ENCODE measurements around the gene HIPK4. TPM values are rescaled to one million over a fixed set of nuclear protein-coding genes. Genes with fewer than 3 reads are reported as not detected.

Gene HIPK4
- total and polyA plus RNA-seq, 9 of the 15 experiments (the other 6 are each of a cell fraction or from before 2014, with no cell fraction given) = 0.06 to 0.09 TPM; not detected in 7

DNA sequence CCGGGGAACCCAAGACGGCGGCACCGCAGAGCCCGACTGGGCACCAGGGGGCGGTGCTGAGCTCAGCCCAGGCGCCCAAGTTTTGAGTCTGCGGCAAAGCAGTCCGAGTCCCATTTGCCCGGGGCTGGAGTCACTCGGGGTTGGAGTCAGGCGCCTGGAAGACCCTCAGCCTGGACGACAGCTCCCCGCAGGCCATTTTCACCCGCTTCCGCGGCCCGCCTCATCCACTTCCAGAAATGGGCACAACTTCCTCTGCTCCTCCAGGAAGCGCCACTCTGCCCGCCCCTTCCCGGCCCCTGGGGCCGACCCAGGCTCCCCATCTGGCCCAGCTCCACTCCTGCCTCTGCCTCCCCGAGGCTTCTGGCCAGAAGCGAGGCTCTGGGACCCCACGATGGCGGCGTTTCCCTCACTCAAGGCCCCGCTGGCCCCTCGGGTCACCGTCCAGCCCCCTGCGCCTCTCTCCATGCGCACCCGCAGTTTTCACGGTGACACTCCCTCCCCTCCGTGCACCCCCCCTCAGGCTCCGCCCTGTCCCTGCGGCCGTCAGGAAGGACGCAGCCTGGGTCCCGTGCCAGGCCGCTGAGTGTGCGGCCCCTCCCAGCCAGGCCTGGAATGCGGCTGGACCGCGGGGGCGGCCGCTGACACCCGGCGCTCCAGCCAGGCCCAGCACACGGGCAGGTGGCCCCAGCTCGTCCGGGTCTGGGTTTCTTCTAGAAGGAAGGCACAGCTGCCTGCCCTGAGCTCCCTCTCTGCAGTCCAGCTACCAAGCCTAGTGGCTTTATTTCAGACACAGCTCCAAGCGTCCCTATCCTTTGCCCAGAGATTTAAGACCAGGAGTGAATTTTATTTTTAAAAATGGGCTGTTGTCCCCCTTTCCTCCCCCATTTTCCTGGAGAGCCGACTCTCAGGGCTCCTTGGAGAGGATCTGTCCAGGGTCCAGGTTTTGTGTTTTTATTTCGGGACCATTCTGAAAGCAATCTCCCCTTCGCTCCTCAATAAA, 31.1 kb upstream of the HIPK4 start (continued):
- TF ChIP-seq, protein P1, sequence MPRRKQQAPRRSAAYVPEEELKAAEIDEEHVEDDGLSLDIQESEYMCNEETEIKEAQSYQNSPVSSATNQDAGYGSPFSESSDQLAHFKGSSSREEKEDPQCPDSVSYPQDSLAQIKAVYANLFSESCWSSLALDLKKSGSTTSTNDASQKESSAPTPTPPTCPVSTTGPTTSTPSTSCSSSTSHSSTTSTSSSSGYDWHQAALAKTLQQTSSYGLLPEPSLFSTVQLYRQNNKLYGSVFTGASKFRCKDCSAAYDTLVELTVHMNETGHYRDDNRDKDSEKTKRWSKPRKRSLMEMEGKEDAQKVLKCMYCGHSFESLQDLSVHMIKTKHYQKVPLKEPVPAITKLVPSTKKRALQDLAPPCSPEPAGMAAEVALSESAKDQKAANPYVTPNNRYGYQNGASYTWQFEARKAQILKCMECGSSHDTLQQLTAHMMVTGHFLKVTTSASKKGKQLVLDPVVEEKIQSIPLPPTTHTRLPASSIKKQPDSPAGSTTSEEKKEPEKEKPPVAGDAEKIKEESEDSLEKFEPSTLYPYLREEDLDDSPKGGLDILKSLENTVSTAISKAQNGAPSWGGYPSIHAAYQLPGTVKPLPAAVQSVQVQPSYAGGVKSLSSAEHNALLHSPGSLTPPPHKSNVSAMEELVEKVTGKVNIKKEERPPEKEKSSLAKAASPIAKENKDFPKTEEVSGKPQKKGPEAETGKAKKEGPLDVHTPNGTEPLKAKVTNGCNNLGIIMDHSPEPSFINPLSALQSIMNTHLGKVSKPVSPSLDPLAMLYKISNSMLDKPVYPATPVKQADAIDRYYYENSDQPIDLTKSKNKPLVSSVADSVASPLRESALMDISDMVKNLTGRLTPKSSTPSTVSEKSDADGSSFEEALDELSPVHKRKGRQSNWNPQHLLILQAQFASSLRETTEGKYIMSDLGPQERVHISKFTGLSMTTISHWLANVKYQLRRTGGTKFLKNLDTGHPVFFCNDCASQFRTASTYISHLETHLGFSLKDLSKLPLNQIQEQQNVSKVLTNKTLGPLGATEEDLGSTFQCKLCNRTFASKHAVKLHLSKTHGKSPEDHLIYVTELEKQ (CRISPR knock-in tag; IDR thresholded peaks at IDR 0.05) = no peak
- TF ChIP-seq HDAC6 (IDR thresholded peaks at IDR 0.05; ENCODE audit: low read depth, low read length) = no peak
- no peak for TF ChIP-seq BRD9 (IDR thresholded peaks at IDR 0.05; ENCODE audit: low read depth, partially characterized antibody)
- TF ChIP-seq, protein P2, sequence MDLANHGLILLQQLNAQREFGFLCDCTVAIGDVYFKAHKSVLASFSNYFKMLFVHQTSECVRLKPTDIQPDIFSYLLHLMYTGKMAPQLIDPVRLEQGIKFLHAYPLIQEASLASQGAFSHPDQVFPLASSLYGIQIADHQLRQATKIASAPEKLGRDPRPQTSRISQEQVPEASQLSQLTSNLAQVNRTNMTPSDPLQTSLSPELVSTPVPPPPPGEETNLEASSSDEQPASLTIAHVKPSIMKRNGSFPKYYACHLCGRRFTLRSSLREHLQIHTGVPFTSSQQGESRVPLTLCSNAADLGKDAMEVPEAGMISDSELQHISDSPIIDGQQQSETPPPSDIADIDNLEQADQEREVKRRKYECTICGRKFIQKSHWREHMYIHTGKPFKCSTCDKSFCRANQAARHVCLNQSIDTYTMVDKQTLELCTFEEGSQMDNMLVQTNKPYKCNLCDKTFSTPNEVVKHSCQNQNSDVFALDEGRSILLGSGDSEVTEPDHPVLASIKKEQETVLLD (IDR thresholded peaks at IDR 0.05) = 0 out of 2 replicates have a peak, but pooled peaks have one; percentile 62
- no peak for TF ChIP-seq ZKSCAN3 (CRISPR knock-in tag; IDR thresholded peaks at IDR 0.05)
- no peak for TF ChIP-seq ZNF77 (CRISPR knock-in tag; IDR thresholded peaks at IDR 0.05)
- TF ChIP-seq, protein P3, sequence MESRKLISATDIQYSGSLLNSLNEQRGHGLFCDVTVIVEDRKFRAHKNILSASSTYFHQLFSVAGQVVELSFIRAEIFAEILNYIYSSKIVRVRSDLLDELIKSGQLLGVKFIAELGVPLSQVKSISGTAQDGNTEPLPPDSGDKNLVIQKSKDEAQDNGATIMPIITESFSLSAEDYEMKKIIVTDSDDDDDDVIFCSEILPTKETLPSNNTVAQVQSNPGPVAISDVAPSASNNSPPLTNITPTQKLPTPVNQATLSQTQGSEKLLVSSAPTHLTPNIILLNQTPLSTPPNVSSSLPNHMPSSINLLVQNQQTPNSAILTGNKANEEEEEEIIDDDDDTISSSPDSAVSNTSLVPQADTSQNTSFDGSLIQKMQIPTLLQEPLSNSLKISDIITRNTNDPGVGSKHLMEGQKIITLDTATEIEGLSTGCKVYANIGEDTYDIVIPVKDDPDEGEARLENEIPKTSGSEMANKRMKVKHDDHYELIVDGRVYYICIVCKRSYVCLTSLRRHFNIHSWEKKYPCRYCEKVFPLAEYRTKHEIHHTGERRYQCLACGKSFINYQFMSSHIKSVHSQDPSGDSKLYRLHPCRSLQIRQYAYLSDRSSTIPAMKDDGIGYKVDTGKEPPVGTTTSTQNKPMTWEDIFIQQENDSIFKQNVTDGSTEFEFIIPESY (CRISPR knock-in tag; IDR thresholded peaks at IDR 0.05) = peak; percentile 89
- no peak for TF ChIP-seq ZNF121 (CRISPR knock-in tag; conservative IDR thresholded peaks at IDR 0.05)
- TF ChIP-seq SREBF1 (IDR thresholded peaks at IDR 0.05; ENCODE audit: borderline replicate concordance, low read depth, low read length) = peak; percentile 42; the same call in 1 of the 2 replicates
- no peak for TF ChIP-seq HIVEP1 (CRISPR knock-in tag; IDR thresholded peaks at IDR 0.05)
- TF ChIP-seq SMARCA4 (IDR thresholded peaks at IDR 0.05) = no peak
- TF ChIP-seq, protein P4, sequence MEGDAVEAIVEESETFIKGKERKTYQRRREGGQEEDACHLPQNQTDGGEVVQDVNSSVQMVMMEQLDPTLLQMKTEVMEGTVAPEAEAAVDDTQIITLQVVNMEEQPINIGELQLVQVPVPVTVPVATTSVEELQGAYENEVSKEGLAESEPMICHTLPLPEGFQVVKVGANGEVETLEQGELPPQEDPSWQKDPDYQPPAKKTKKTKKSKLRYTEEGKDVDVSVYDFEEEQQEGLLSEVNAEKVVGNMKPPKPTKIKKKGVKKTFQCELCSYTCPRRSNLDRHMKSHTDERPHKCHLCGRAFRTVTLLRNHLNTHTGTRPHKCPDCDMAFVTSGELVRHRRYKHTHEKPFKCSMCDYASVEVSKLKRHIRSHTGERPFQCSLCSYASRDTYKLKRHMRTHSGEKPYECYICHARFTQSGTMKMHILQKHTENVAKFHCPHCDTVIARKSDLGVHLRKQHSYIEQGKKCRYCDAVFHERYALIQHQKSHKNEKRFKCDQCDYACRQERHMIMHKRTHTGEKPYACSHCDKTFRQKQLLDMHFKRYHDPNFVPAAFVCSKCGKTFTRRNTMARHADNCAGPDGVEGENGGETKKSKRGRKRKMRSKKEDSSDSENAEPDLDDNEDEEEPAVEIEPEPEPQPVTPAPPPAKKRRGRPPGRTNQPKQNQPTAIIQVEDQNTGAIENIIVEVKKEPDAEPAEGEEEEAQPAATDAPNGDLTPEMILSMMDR (IDR thresholded peaks at IDR 0.05 in 2 of 3, conservative IDR thresholded peaks at IDR 0.05 in 1 of 3; ENCODE audit: insufficient read depth in 2 of 3, low read depth in 1 of 3, low read length in 3 of 3) = peak; percentile 92 to 96 (median 94)
- no peak for TF ChIP-seq HNRNPK (IDR thresholded peaks at IDR 0.05; ENCODE audit: low read depth, low read length, poor library complexity, severe bottlenecking)
- TF ChIP-seq TRIM24 (IDR thresholded peaks at IDR 0.05) = no peak; a peak in 1 of 4 replicates
- TF ChIP-seq SRSF1 (IDR thresholded peaks at IDR 0.05; ENCODE audit: low read depth, low read length) = peak; percentile 39; the same call in 1 of the 2 replicates
- TF ChIP-seq RFX1 (IDR thresholded peaks at IDR 0.05) = no peak
- no peak for TF ChIP-seq POLR3G (IDR thresholded peaks at IDR 0.05; ENCODE audit: extremely low read depth, insufficient read length, insufficient replicate concordance)

Measured in K562 (cell line).